Measurements from ENCODE around the gene TGFA. TPM values are rescaled to one million over a fixed set of nuclear protein-coding genes. Genes with fewer than 3 reads are reported as not detected.

The TGFA gene
- total and polyA plus RNA-seq, 10 of the 15 experiments (the other 5 are each of a cell fraction or from before 2014, with no cell fraction given), result 0.03 to 0.23 TPM; not detected in 8

DNA sequence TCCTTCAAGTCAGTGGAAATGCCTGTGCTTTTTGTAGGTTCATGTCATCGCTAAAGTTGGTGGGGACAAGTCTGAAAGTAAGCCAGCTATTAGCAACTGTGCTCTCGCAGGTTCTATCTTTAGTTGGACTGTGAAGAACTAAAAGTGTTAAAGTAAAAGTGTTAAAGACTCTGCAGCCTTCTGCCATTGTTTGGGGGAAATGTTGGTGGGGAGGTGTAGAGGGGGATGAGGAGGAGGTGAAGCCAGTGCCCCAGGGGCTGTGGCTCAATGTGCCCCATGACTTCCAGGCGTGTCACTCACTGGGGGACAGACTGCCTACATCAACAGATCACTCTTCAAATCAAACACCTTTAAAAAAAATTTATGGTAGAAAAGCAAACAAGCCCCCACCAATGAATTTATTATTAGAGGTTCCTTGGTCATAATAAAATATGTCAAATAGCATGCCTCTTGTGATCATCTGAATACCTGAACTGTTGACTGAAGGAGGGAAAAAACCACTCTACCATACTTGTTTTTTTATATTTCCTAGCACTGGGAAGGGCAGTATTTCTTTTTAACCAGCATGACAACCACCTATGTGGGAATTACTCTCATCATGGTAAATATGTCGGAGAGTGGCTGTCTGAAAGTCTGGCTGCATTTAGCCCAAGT is 19.3 kb downstream of the TGFA start (continued):
- TF ChIP-seq ZSCAN29 (IDR thresholded peaks at IDR 0.05) (no peak), BHLHE40 (IDR thresholded peaks at IDR 0.05; ENCODE audit: borderline replicate concordance in 1 of 2, low read depth in 2 of 2, low read length in 1 of 2) (no peak), CREB1 (IDR thresholded peaks at IDR 0.05; ENCODE audit: low read depth) (no peak), ZBED1 (IDR thresholded peaks at IDR 0.05; ENCODE audit: borderline replicate concordance) (no peak)
- TF ChIP-seq, protein P1, sequence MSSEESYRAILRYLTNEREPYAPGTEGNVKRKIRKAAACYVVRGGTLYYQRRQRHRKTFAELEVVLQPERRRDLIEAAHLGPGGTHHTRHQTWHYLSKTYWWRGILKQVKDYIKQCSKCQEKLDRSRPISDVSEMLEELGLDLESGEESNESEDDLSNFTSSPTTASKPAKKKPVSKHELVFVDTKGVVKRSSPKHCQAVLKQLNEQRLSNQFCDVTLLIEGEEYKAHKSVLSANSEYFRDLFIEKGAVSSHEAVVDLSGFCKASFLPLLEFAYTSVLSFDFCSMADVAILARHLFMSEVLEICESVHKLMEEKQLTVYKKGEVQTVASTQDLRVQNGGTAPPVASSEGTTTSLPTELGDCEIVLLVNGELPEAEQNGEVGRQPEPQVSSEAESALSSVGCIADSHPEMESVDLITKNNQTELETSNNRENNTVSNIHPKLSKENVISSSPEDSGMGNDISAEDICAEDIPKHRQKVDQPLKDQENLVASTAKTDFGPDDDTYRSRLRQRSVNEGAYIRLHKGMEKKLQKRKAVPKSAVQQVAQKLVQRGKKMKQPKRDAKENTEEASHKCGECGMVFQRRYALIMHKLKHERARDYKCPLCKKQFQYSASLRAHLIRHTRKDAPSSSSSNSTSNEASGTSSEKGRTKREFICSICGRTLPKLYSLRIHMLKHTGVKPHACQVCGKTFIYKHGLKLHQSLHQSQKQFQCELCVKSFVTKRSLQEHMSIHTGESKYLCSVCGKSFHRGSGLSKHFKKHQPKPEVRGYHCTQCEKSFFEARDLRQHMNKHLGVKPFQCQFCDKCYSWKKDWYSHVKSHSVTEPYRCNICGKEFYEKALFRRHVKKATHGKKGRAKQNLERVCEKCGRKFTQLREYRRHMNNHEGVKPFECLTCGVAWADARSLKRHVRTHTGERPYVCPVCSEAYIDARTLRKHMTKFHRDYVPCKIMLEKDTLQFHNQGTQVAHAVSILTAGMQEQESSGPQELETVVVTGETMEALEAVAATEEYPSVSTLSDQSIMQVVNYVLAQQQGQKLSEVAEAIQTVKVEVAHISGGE (CRISPR knock-in tag; IDR thresholded peaks at IDR 0.05), result no peak

DNA sequence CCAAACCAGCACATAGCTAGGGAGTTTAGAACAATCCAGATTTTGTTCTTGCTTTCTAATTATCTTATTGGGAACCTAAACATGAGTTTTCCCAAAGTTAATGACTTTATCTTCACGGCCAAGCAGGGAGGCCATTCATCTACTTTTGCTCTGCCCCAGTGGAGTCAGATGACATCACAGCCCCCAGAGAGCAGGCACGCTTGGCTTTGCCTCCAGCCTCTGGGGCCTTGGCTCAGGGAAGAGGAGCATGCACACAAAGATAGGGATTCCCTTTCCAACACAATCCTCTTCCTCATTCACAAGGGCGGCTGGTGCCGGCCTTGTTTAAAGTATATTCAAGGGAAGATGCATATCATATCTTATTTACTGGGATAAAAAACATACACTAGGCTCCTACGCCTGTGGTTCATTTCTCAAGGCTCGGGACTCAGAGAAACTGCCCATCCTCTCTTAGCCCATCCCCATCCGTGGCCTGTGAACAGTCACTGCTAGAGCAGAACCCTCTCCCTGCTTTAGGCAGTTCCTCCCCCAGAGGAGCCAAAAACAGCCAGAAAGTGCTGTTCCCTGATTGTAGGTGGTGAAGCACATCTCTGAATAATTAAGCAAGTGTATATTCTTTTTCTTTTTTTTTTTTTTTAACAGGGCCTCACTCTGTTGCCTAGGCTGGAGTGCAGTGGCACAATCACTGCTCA is 21.2 kb downstream of the TGFA start:
- ChIA-PET RAD21 (ENCODE audit: unreplicated experiment) (no interaction called here), SMC1A (ENCODE audit: uncharacterized antibody, unreplicated experiment) (interaction anchor here (0.6 kb wide), 1 partner anchor 1031 kb away, joined by 3 read pairs; no protein-coding TSS in a partner anchor), POLR2A (no interaction called here), CTCF (no interaction called here)
- Histone ChIP-seq H3K9me3 (replicated peaks; ENCODE audit: control insufficient read depth, insufficient read depth, low read length) (no peaks in the 10 kb centered on the region; the same call in 2 of the 3 replicates), H3K4me2 (ENCODE audit: control insufficient read depth, insufficient read depth) (no peak overlapping the region), H4K20me1 (ENCODE audit: control insufficient read depth, insufficient read depth) (no peaks in the 10 kb centered on the region), H3K27me3 (replicated peaks in 1 of 2; ENCODE audit: control insufficient read depth in 2 of 2, insufficient read depth in 2 of 2, low read length in 1 of 2) (no peaks in the 10 kb centered on the region; a peak in 2 of 4 replicates), H2AFZ (ENCODE audit: control insufficient read depth, low read depth, low read length) (no peak overlapping the region), H3K4me3 (no peak overlapping the region), H3K79me2 (ENCODE audit: control insufficient read depth, insufficient read depth, low read length) (no peaks in the 10 kb centered on the region), H3K4me1 (ENCODE audit: control insufficient read depth, insufficient read depth, low read length) (no peaks in the 10 kb centered on the region), H3K36me3 (ENCODE audit: control insufficient read depth in 2 of 2, insufficient read depth in 2 of 2, low read length in 1 of 2) (no peaks in the 10 kb centered on the region), H3K27ac (ENCODE audit: control insufficient read depth, insufficient read depth) (no peak overlapping the region), H3K9ac (ENCODE audit: control insufficient read depth, insufficient read depth, low read length) (no peak overlapping the region)
- 44% methylated on average over 7 of the region's 7 CpGs for WGBS (ENCODE audit: insufficient coverage, insufficient replicate concordance, low lambda C conversion rate, missing lambda C conversion rate)
- no TSS peak for BruUV-seq (replicated peaks)
- ATAC-seq (no peak), FAIRE-seq (no peak), DNase-seq (ENCODE audit: low read depth, low spot score) (no peak)
- intact Hi-C loops (cut with micrococcal nuclease; ENCODE audit: unreplicated experiment) (no loop called here), in situ Hi-C loops (cut with MboI) (no loop called here)
- TF ChIP-seq, protein P2, sequence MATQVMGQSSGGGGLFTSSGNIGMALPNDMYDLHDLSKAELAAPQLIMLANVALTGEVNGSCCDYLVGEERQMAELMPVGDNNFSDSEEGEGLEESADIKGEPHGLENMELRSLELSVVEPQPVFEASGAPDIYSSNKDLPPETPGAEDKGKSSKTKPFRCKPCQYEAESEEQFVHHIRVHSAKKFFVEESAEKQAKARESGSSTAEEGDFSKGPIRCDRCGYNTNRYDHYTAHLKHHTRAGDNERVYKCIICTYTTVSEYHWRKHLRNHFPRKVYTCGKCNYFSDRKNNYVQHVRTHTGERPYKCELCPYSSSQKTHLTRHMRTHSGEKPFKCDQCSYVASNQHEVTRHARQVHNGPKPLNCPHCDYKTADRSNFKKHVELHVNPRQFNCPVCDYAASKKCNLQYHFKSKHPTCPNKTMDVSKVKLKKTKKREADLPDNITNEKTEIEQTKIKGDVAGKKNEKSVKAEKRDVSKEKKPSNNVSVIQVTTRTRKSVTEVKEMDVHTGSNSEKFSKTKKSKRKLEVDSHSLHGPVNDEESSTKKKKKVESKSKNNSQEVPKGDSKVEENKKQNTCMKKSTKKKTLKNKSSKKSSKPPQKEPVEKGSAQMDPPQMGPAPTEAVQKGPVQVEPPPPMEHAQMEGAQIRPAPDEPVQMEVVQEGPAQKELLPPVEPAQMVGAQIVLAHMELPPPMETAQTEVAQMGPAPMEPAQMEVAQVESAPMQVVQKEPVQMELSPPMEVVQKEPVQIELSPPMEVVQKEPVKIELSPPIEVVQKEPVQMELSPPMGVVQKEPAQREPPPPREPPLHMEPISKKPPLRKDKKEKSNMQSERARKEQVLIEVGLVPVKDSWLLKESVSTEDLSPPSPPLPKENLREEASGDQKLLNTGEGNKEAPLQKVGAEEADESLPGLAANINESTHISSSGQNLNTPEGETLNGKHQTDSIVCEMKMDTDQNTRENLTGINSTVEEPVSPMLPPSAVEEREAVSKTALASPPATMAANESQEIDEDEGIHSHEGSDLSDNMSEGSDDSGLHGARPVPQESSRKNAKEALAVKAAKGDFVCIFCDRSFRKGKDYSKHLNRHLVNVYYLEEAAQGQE (IDR thresholded peaks at IDR 0.05; ENCODE audit: low read depth, low read length), result no peak
- TF ChIP-seq, protein P3, sequence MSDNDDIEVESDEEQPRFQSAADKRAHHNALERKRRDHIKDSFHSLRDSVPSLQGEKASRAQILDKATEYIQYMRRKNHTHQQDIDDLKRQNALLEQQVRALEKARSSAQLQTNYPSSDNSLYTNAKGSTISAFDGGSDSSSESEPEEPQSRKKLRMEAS (IDR thresholded peaks at IDR 0.05; ENCODE audit: low read depth, low read length), result no peak
- TF ChIP-seq, protein P4, sequence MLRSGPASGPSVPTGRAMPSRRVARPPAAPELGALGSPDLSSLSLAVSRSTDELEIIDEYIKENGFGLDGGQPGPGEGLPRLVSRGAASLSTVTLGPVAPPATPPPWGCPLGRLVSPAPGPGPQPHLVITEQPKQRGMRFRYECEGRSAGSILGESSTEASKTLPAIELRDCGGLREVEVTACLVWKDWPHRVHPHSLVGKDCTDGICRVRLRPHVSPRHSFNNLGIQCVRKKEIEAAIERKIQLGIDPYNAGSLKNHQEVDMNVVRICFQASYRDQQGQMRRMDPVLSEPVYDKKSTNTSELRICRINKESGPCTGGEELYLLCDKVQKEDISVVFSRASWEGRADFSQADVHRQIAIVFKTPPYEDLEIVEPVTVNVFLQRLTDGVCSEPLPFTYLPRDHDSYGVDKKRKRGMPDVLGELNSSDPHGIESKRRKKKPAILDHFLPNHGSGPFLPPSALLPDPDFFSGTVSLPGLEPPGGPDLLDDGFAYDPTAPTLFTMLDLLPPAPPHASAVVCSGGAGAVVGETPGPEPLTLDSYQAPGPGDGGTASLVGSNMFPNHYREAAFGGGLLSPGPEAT (IDR thresholded peaks at IDR 0.05; ENCODE audit: low read depth), result no peak
- TF ChIP-seq ZBED1 (IDR thresholded peaks at IDR 0.05; ENCODE audit: borderline replicate concordance), result no peak
- TF ChIP-seq, protein P5, sequence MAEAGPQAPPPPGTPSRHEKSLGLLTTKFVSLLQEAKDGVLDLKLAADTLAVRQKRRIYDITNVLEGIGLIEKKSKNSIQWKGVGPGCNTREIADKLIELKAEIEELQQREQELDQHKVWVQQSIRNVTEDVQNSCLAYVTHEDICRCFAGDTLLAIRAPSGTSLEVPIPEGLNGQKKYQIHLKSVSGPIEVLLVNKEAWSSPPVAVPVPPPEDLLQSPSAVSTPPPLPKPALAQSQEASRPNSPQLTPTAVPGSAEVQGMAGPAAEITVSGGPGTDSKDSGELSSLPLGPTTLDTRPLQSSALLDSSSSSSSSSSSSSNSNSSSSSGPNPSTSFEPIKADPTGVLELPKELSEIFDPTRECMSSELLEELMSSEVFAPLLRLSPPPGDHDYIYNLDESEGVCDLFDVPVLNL (IDR thresholded peaks at IDR 0.05; ENCODE audit: low read depth, low read length), result no peak
- TF ChIP-seq ASH2L (IDR thresholded peaks at IDR 0.05; ENCODE audit: borderline replicate concordance, low read depth), result no peak
